HCT116 (cell line): ENCODE results near the gene SLITRK4. TPM values are rescaled to one million over a fixed set of nuclear protein-coding genes. Genes with fewer than 3 reads are reported as not detected.

Experiments used
- ATAC-seq: fragments of 200-7000 bp; cut with Tn5 transposase; 2 replicates; pipeline ENCODE4 v1.9.1; 2020; ENCODE audit warnings: mild to moderate bottlenecking, moderate library complexity
- BruUV-seq: library from RNA; stranded (reverse); fragments of 400-500 nt; replicated peaks from 2 replicates; lab custom pipeline; 2021; lab: Mats Ljungman, UMichigan
- CTCF ChIA-PET: fragments of 300-600 bp; sonication (Branson Sonifier 250); formaldehyde crosslinking; loops from one replicate; lab custom pipeline; 2021; ENCODE audit warnings: antibody characterized with exemption; lab: Charles Lee
- POLR2A ChIA-PET: fragments of 300-600, 350-600 bp; sonication (Branson Sonifier 250); formaldehyde crosslinking; loops from one replicate; lab custom pipeline; 2021; ENCODE audit warnings: antibody characterized with exemption; lab: Charles Lee
- RAD21 ChIA-PET, 2 experiments: fragments of 300-600 bp; sonication (Branson Sonifier 250); formaldehyde crosslinking; loops; one replicate each; lab custom pipeline; 2023; ENCODE audit warnings: low total read pairs in 2 of 2; ENCODE audit not compliant: uncharacterized antibody in 2 of 2, unreplicated experiment in 2 of 2, low non-redundant PET in 1 of 2; lab: Charles Lee
- DNase-seq: peaks from one replicate; pipeline ENCODE4 v3.0.0-alpha.2; 2010; ENCODE audit warnings: low read depth, low spot score
- H2AFZ ChIP-seq: fragments of 200-600 bp; shearing (Covaris generic), sonication (generic); 2 replicates; pipeline ENCODE4 v1.6.1; 2017; ENCODE audit warnings: low read depth, mixed run types, mixed read lengths, antibody characterized with exemption, low read length; ENCODE audit not compliant: poor library complexity, severe bottlenecking
- H3K27ac ChIP-seq: 2 replicates; pipeline ENCODE4 v1.5.1; 2012; ENCODE audit warnings: low read depth, low read length
- H3K27me3 ChIP-seq: fragments of 200-600 bp; sonication (generic); 2 replicates; pipeline ENCODE4 v1.6.1; 2016; ENCODE audit warnings: mixed run types, low read length, mixed read lengths; ENCODE audit not compliant: insufficient read depth
- H3K36me3 ChIP-seq, 2 experiments: fragments of 200-500 bp in 1 of 2; fragments of 200-600 bp in 1 of 2; sonication (Bioruptor generic) in 1 of 2; sonication (generic) in 1 of 2; 2 replicates each; pipeline versions ENCODE4 v1.5.1 to v1.6.1; 2014 to 2016; ENCODE audit warnings: low read length in 2 of 2, inconsistent platforms in 1 of 2, mixed read lengths in 1 of 2, mixed run types in 1 of 2; ENCODE audit not compliant: insufficient read depth in 2 of 2, control insufficient read depth in 1 of 2
- H3K4me1 ChIP-seq, 2 experiments: fragments of 200-600 bp in 1 of 2; sonication (generic) in 1 of 2; 2 replicates each; pipeline versions ENCODE4 v1.5.1 to v1.6.1; 2012 to 2017; ENCODE audit warnings: low read length in 2 of 2, inconsistent platforms in 1 of 2, mild to moderate bottlenecking in 1 of 2, mixed read lengths in 1 of 2, mixed run types in 1 of 2, moderate library complexity in 1 of 2; ENCODE audit not compliant: insufficient read depth in 2 of 2, control insufficient read depth in 1 of 2
- H3K4me2 ChIP-seq: fragments of 200-600 bp; sonication (generic); 2 replicates; pipeline ENCODE4 v1.6.1; 2017; ENCODE audit warnings: mixed run types, low read length, mixed read lengths
- H3K4me3 ChIP-seq, 2 experiments: fragments of 200-600 bp in 1 of 2; sonication (generic) in 1 of 2; replicated peaks in 1 of 2; 2 replicates each; pipeline ENCODE4 v1.5.1; 2011 to 2016; ENCODE audit warnings: low read length in 2 of 2, control low read depth in 1 of 2, low read depth in 1 of 2, mild to moderate bottlenecking in 1 of 2, mixed read lengths in 1 of 2, mixed run types in 1 of 2
- H3K79me2 ChIP-seq: fragments of 200-600 bp; sonication (generic); 2 replicates; pipeline ENCODE4 v1.6.1; 2017; ENCODE audit warnings: mild to moderate bottlenecking, mixed run types, low read length, moderate library complexity, mixed read lengths; ENCODE audit not compliant: insufficient read depth
- H3K9ac ChIP-seq: fragments of 200-600 bp; sonication (generic); 2 replicates; pipeline ENCODE4 v1.6.1; 2016; ENCODE audit warnings: low read length, mixed read lengths
- H3K9me2 ChIP-seq: fragments of 200-600 bp; sonication (generic), shearing (Covaris generic); 2 replicates; pipeline ENCODE4 v1.6.1; 2017; ENCODE audit warnings: mixed run types, mild to moderate bottlenecking, moderate library complexity; ENCODE audit not compliant: insufficient read depth
- H3K9me3 ChIP-seq, 2 experiments: fragments of 200-500 bp in 1 of 2; fragments of 200-600 bp in 1 of 2; sonication (Bioruptor generic) in 1 of 2; sonication (generic) in 1 of 2; 2 replicates each; pipeline ENCODE4 v1.6.1; 2014 to 2017; ENCODE audit warnings: low read length in 2 of 2, mixed read lengths in 2 of 2, inconsistent platforms in 1 of 2, low read depth in 1 of 2, mild to moderate bottlenecking in 1 of 2, mixed run types in 1 of 2, moderate library complexity in 1 of 2; ENCODE audit not compliant: control insufficient read depth in 1 of 2, insufficient read depth in 1 of 2
- H4K20me1 ChIP-seq: fragments of 200-600 bp; sonication (generic), shearing (Covaris generic); 2 replicates; pipeline ENCODE4 v1.6.1; 2017; ENCODE audit warnings: mixed run types, mild to moderate bottlenecking, moderate library complexity; ENCODE audit not compliant: insufficient read depth
- ATF3 ChIP-seq: IDR thresholded peaks from 2 replicates; pipeline ENCODE4 v1.6.1; 2012
- CBX3 ChIP-seq: IDR thresholded peaks from 2 replicates; pipeline ENCODE4 v1.6.1; 2012; ENCODE audit warnings: low read depth
- CEBPB ChIP-seq: IDR thresholded peaks from 2 replicates; pipeline ENCODE4 v1.6.1; 2012; ENCODE audit warnings: low read depth
- EGR1 ChIP-seq: IDR thresholded peaks from 2 replicates; pipeline ENCODE4 v1.6.1; 2012; ENCODE audit warnings: low read depth
- ELF1 ChIP-seq: IDR thresholded peaks from 2 replicates; pipeline ENCODE4 v1.6.1; 2012; ENCODE audit warnings: low read depth, borderline replicate concordance
- EZH2 ChIP-seq: fragments of 200-600 bp; sonication (generic); IDR thresholded peaks from 2 replicates; pipeline ENCODE4 v1.6.1; 2017; ENCODE audit warnings: antibody characterized with exemption, mixed run types
- FOSL1 ChIP-seq: IDR thresholded peaks from 2 replicates; pipeline ENCODE4 v1.6.1; 2012; ENCODE audit warnings: low read depth
- JUND ChIP-seq: IDR thresholded peaks from 2 replicates; pipeline ENCODE4 v1.6.1; 2012
- MAX ChIP-seq: IDR thresholded peaks from 2 replicates; pipeline ENCODE4 v1.6.1; 2012
- POLR2AphosphoS5 ChIP-seq: IDR thresholded peaks from 2 replicates; pipeline ENCODE4 v1.6.1; 2011; ENCODE audit warnings: mild to moderate bottlenecking, low read depth, low read length, moderate library complexity
- REST ChIP-seq: IDR thresholded peaks from 2 replicates; pipeline ENCODE4 v1.6.1; 2012; ENCODE audit warnings: low read depth
- SIN3A ChIP-seq: IDR thresholded peaks from 2 replicates; pipeline ENCODE4 v1.6.1; 2012; ENCODE audit warnings: low read depth
- SP1 ChIP-seq: IDR thresholded peaks from 2 replicates; pipeline ENCODE4 v1.6.1; 2012; ENCODE audit warnings: low read depth
- SRF ChIP-seq: IDR thresholded peaks from 2 replicates; pipeline ENCODE4 v1.6.1; 2012; ENCODE audit warnings: low read depth
- TCF7L2 ChIP-seq: IDR thresholded peaks from 2 replicates; pipeline ENCODE4 v1.7.0; 2011; ENCODE audit warnings: borderline replicate concordance, inconsistent platforms; ENCODE audit not compliant: insufficient read depth, insufficient read length; ENCODE audit errors: extremely low read depth
- YY1 ChIP-seq: IDR thresholded peaks from 2 replicates; pipeline ENCODE4 v1.6.1; 2011; ENCODE audit warnings: low read length, low read depth, moderate library complexity, mild to moderate bottlenecking; ENCODE audit not compliant: insufficient replicate concordance; ENCODE audit errors: extremely low read depth
- ZBTB33 ChIP-seq: IDR thresholded peaks from 2 replicates; pipeline ENCODE4 v1.6.1; 2011; ENCODE audit warnings: mild to moderate bottlenecking, low read length, moderate library complexity; ENCODE audit not compliant: insufficient replicate concordance; ENCODE audit errors: extremely low read depth
- ZNF274 ChIP-seq: fragments of 200-500 bp; sonication (Bioruptor generic); IDR thresholded peaks from 2 replicates; pipeline ENCODE4 v1.6.1; 2014; ENCODE audit warnings: mild to moderate bottlenecking, low read depth, low read length, inconsistent platforms
- intact Hi-C: fragments of 100-400 bp; cut with micrococcal nuclease; formaldehyde crosslinking; loops from 2 replicates; pipeline ENCODE4 v1.10.0; 2022
- total RNA-seq: library from RNA; stranded (reverse); gene quantifications from one replicate; pipeline ENCODE4 v1.2.1, GENCODE V29; 2021; ENCODE audit not compliant: unreplicated experiment

Gene SLITRK4
- total RNA-seq, 1 experiment from 2014 or later: not detected

- no peaks in the 10 kb centered on the region for H4K20me1 ChIP-seq
- ChIA-PET RAD21 (no interaction called here), POLR2A (no interaction called here), CTCF (no interaction called here)
- H3K4me2 ChIP-seq: no peak overlapping the region
- no peak overlapping the region for H2AFZ ChIP-seq
- H3K27me3 ChIP-seq: no peaks in the 10 kb centered on the region
- no peak overlapping the region for H3K27ac ChIP-seq
- no peak for DNase-seq
- no TSS peak for BruUV-seq
- H3K36me3 ChIP-seq: no peaks in the 10 kb centered on the region
- no peak overlapping the region for H3K4me3 ChIP-seq
- H3K4me1 ChIP-seq: no peaks in the 10 kb centered on the region
- H3K9me3 ChIP-seq: no peaks in the 10 kb centered on the region
- TF ChIP-seq YY1 (no peak), EGR1 (no peak), EZH2 (no peak), TCF7L2 (no peak), SIN3A (no peak), MAX (no peak), JUND (no peak), SRF (no peak), ZBTB33 (no peak), CEBPB (no peak), POLR2AphosphoS5 (no peak), ATF3 (no peak), ELF1 (no peak), REST (no peak), SP1 (no peak), FOSL1 (no peak), CBX3 (no peak), ZNF274 (no peak)
- H3K9ac ChIP-seq: no peak overlapping the region
- H3K9me2 ChIP-seq: no peaks in the 10 kb centered on the region
- H3K79me2 ChIP-seq: no peaks in the 10 kb centered on the region
- no peak for ATAC-seq
- intact Hi-C loops: no loop called here
Observed at GRCh38 chrX:143674926-143675325, 39.0 kb upstream of the SLITRK4 start.
